Natural killer cell treated with Interleukin-12 subunit alpha and Interleukin-12 subunit beta and Interleukin-15 and Interleukin-18, amount 100 ng/mL, for 72 hours (primary cell): ENCODE measurements around the gene PLCG2. TPM values are rescaled to one million over a fixed set of nuclear protein-coding genes. Genes with fewer than 3 reads are reported as not detected.
"Not testable (repeated sequence)": the region's sequence is repeated elsewhere in the genome, so short reads cannot be mapped to it uniquely, and the experiment has no call there.

Experiments
- ATAC-seq, 2 donors: fragments of 150-1000 bp; cut with Tn5 transposase in 1 of 2; sonication (Bioruptor Pico), chemical (Tn5 transposase) in 1 of 2; 2 replicates each; pipeline ENCODE4 v1.10.0; 2021
- DNase-seq: peaks from one replicate; pipeline ENCODE4 v3.0.0; 2022; ENCODE audit warnings: low spot score
- H3K27ac Mint-ChIP-seq, 2 donors: 1 replicate in 1 of 2; 2 replicates in 1 of 2; pipeline ENCODE4 v1.8.0; 2022; ENCODE audit warnings: mixed read lengths in 2 of 2, mild to moderate bottlenecking in 1 of 2, moderate library complexity in 1 of 2
- H3K27me3 Mint-ChIP-seq, 2 donors: 1 replicate in 1 of 2; 2 replicates in 1 of 2; pipeline ENCODE4 v1.8.0; 2022; ENCODE audit warnings: mixed read lengths in 2 of 2
- H3K36me3 Mint-ChIP-seq: one replicate; pipeline ENCODE4 v1.8.0; 2022; ENCODE audit warnings: mixed read lengths
- H3K4me1 Mint-ChIP-seq, 2 donors: 1 replicate in 1 of 2; 2 replicates in 1 of 2; pipeline ENCODE4 v1.8.0; 2022; ENCODE audit warnings: low read depth in 2 of 2, mixed read lengths in 2 of 2, mild to moderate bottlenecking in 1 of 2
- H3K4me3 Mint-ChIP-seq: one replicate; pipeline ENCODE4 v1.8.0; 2022; ENCODE audit warnings: mixed read lengths
- H3K9me3 Mint-ChIP-seq: 2 replicates; pipeline ENCODE4 v1.8.0; 2022; ENCODE audit warnings: mixed read lengths
- total RNA-seq, 2 donors: library from RNA; stranded (reverse); gene quantifications; one replicate each; pipeline ENCODE4 v1.2.3, GENCODE V29; 2022

Gene PLCG2
- total RNA-seq, 2 donors from 2014 or later, result 73.4 to 101 TPM

DNA sequence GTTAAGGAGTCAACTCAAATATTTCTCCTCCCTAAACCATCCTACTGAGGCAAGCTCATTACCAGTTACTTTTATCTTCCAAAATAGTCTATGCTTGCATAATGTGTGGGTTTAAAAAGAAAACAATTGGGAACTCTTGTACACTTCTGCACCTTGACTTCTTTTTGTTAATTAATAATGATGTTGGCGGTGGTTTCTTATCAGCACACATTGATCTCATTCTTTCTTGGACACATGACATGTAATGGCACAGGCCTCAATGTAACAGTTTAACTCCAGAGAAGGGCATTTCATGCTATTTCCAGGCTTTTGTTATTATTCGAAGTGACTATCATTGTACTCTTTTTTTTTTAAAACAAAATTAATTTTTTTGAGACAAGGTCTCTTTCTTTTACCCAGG is 7.8 kb downstream of the PLCG2 start:
- Mint-ChIP-seq H3K4me1 (peaks cover 51 to 57% of the 10 kb centered on the region in 2 donors), H3K27me3 (no peaks in the 10 kb centered on the region), H3K9me3 (no peaks in the 10 kb centered on the region), H3K27ac (no peak overlapping the region), H3K4me3 (no peak overlapping the region), H3K36me3 (peaks cover 4% of the 10 kb centered on the region)
- no peak for ATAC-seq
- DNase-seq, result no peak

DNA sequence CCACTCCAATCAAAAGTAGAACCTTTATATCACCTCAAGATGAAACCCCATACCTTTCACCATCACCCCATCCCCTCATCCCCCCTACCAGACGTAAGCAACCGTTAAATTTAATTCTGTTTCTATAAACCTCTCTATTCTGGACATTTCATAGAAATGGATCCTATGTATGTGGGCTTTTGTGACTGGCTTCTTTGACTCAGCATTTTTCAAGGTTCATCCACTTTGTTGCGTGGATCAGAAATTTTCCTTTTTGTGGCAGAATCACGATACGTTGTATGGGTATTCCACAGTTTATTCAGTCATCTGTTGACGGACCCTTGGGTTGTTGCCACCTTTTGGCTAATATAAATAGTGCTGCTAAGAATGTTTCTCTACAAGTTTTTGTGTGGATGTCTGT is 8.6 kb downstream of the PLCG2 start:
- Mint-ChIP-seq H3K36me3 (peaks cover 4% of the 10 kb centered on the region), H3K9me3 (no peaks in the 10 kb centered on the region), H3K4me1 (peaks cover 46 to 61% of the 10 kb centered on the region in 2 donors), H3K4me3 (no peak overlapping the region), H3K27me3 (no peaks in the 10 kb centered on the region), H3K27ac (no peak overlapping the region)
- DNase-seq, result no peak
- ATAC-seq, result no peak

DNA sequence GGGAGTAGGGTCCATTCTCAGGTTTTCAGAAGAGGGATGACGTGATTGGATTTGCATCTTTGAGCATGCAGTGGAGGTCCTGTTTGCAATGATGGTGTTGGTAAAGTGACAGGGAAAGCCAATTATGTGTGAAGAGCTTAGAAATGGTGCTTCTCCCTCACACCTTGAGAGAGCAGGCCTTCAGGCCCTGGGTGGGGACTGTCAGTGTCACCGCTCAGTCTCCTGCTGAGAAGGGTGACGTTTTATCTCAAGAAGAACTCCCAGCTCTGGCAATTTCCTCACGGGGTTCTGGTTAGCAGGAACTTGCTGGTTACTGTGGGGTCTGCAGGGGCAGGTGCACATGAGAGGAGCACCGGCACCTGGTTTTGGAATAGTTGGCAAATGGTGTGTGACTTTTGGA is 11.2 kb downstream of the PLCG2 start:
- Mint-ChIP-seq H3K27me3 (no peaks in the 10 kb centered on the region), H3K9me3 (no peaks in the 10 kb centered on the region), H3K27ac (peak overlapping the region in 1 of 2 donors; percentile 14), H3K4me3 (peak overlapping the region; percentile 30), H3K4me1 (peaks cover 44 to 54% of the 10 kb centered on the region in 2 donors), H3K36me3 (peaks cover 4% of the 10 kb centered on the region)
- no peak for ATAC-seq
- no peak for DNase-seq

DNA sequence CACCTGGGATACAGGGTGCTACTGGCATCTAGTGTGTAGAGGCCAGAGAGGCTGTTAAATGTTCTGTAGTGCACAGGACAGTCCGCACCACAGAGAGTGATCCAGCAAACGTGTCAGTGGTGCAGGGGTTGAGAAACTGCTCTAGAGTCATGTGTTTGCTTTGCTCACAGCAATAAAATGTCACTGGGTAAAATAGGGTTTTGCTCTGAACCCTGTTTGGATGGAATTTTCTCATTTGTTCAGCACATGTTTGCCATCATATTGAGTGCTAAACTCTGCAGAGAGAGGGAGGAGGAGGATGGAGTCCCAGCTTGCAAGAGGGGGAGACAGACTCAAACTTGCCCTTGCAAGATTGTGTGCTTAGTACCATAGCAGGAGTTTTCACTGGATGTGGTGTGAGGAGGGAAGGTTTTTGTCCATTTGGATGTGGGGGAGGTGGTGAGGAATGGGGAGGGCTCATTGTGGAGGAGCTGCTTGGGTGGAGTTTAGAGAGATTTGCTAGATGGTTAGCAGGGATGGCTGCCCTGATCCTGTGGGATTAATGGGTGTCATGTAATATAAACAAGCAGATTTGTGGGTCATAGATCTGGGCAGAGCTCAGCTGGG is 11.8 kb downstream of the PLCG2 start:
- H3K4me1 Mint-ChIP-seq, result peaks cover 42 to 50% of the 10 kb centered on the region in 2 donors
- H3K27me3 Mint-ChIP-seq, result no peaks in the 10 kb centered on the region
- peak overlapping the region; percentile 6 for H3K4me3 Mint-ChIP-seq
- ATAC-seq (peak in 1 of 2 donors; percentile 57), DNase-seq (no peak)
- peak overlapping the region; percentile 24 to 49 for H3K27ac Mint-ChIP-seq
- no peaks in the 10 kb centered on the region for H3K9me3 Mint-ChIP-seq
- peaks cover 4% of the 10 kb centered on the region for H3K36me3 Mint-ChIP-seq

DNA sequence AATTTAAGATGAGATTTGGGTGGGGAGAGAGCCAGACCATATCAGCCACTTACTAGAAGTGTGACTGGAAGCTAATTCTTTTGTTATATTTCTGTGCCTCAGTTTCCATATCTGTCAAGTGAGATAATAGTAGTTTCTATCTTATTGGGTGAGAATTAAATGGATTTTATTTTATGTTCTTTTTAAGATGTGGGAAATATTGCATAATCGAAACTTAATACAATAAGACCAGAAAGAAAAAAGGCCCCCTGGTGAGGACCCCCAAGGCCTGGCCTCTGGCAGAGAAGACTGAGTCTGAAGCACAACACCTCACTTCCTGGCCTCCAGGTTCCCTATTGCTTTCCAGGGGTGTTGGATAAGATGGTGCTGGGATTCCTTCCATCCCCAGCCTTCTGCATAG is 13.7 kb downstream of the PLCG2 start:
- no peaks in the 10 kb centered on the region for H3K9me3 Mint-ChIP-seq
- no peak for ATAC-seq
- H3K36me3 Mint-ChIP-seq, result peaks cover 4% of the 10 kb centered on the region
- H3K4me3 Mint-ChIP-seq, result no peak overlapping the region
- DNase-seq, result no peak
- H3K27ac Mint-ChIP-seq, result peak overlapping the region in 1 of 2 donors; percentile 30
- H3K4me1 Mint-ChIP-seq, result peaks cover 56 to 64% of the 10 kb centered on the region in 2 donors
- H3K27me3 Mint-ChIP-seq, result no peaks in the 10 kb centered on the region

DNA sequence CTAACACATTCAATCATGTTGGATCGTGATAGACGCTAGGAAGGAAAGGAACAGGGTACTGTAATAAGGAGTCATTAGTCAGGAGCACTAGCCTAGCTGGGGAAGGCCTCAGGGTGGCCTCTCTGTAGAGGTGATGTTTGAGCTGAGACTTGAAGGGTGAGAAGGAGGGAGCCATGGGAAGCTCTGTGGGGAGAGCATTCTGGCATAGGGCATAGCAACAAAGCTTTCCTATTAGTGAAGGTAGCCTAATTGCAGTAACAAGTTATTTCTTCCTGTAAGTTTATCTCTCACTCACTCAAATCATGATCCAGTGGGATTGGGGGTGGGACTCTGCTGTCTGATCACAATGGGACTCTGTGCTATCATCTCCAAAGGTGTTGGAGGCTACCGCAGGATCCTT is 16.1 kb downstream of the PLCG2 start:
- DNase-seq (no peak), ATAC-seq (no peak)
- Mint-ChIP-seq H3K27me3 (no peaks in the 10 kb centered on the region), H3K36me3 (peaks cover 4% of the 10 kb centered on the region), H3K9me3 (no peaks in the 10 kb centered on the region), H3K4me3 (peak overlapping the region; percentile 0), H3K27ac (peak overlapping the region; percentile 10 to 96), H3K4me1 (peaks cover 63 to 65% of the 10 kb centered on the region in 2 donors)

DNA sequence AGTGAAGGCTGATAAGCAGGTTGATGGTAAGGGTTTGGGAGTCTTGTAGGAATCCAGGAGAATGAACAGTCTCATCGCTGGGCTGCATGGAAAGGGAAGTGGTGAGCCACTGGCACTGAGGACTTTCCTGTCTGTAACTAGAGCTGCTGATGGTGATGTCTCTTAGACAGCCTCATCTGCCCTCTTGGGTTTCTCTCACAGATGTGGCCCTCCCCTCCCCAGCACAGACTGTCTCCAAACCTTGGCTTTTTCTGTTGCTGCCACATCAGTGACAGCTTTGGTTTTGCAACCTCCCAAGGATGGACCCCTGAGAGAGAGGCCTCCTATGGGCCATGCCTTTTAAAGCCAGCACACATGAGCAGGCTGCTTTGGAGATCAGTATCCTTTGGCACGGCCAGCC is 16.9 kb downstream of the PLCG2 start:
- Mint-ChIP-seq H3K27me3 (no peaks in the 10 kb centered on the region), H3K27ac (peak overlapping the region; percentile 96 to 98), H3K4me3 (peak overlapping the region; percentile 81), H3K4me1 (peaks cover 57 to 60% of the 10 kb centered on the region in 2 donors), H3K36me3 (peaks cover 1% of the 10 kb centered on the region), H3K9me3 (no peaks in the 10 kb centered on the region)
- ATAC-seq (no peak), DNase-seq (no peak)

DNA sequence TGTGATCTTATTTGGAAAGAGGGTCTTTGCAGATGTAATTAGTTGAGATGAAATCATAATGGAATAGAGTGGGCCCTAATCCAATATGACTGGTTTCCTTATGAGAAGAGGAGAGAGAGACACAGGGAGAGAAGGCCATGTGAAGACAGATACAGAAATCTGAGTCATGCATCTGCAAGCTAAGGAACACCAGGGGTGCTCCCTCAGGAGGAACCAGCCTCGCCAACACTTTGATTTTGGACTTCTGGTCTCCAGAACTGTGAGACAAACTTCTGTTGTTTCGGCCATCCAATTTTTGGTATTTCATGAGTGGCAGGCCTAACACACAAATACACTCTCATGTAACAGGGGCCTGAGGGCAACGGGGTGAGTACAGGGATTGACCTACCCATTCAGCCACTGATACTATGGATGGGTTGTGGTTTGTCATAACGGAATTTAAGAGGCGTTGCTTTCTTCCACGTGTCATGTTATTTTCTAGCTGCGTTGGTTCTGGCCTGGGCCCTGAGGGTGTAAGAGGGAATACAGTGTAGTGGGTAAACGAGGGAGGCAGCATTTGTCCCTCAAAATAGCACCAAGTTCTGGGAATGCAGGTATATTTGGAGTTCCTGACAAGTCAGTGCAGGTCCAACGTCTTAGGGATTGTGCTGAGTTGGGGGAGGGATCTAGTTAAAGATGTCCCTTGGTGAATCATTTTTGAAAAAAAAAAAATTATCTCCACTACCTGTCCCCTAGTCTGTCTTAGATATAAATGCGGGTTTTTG is 17.7 kb downstream of the PLCG2 start:
- H3K4me3 Mint-ChIP-seq, result peak overlapping the region; percentile 81
- ATAC-seq (no peak), DNase-seq (no peak)
- H3K27ac Mint-ChIP-seq, result peak overlapping the region; percentile 96 to 98
- no peaks in the 10 kb centered on the region for H3K9me3 Mint-ChIP-seq
- peaks cover 54 to 56% of the 10 kb centered on the region in 2 donors for H3K4me1 Mint-ChIP-seq
- no peaks in the 10 kb centered on the region for H3K27me3 Mint-ChIP-seq
- no peaks in the 10 kb centered on the region for H3K36me3 Mint-ChIP-seq

DNA sequence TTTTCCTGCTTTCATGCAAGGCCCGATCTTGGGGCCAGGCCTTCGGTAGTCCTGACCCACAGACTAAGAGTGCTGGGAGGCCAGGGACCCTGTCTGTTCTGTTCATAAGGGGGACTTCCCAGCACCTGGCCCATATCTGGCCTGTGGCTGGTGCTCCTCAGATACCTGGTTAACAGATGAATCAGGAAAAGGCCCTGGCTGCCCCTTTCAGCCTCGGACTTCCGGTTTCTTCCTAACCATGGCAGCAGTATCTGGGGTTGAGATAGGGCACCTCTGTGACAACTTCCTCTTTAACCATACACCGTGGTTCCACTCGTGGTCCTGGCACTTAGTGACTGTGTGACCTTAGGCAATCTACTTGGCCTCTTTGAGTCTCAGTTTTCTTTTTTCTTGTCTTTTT is 18.4 kb downstream of the PLCG2 start:
- ATAC-seq (peak; percentile 80 to 91), DNase-seq (peak; percentile 77)
- H3K36me3 Mint-ChIP-seq, result no peaks in the 10 kb centered on the region
- peak overlapping the region; percentile 81 for H3K4me3 Mint-ChIP-seq
- H3K4me1 Mint-ChIP-seq, result peaks cover 54 to 58% of the 10 kb centered on the region in 2 donors
- peak overlapping the region; percentile 96 to 98 for H3K27ac Mint-ChIP-seq
- H3K9me3 Mint-ChIP-seq, result no peaks in the 10 kb centered on the region
- H3K27me3 Mint-ChIP-seq, result no peaks in the 10 kb centered on the region

DNA sequence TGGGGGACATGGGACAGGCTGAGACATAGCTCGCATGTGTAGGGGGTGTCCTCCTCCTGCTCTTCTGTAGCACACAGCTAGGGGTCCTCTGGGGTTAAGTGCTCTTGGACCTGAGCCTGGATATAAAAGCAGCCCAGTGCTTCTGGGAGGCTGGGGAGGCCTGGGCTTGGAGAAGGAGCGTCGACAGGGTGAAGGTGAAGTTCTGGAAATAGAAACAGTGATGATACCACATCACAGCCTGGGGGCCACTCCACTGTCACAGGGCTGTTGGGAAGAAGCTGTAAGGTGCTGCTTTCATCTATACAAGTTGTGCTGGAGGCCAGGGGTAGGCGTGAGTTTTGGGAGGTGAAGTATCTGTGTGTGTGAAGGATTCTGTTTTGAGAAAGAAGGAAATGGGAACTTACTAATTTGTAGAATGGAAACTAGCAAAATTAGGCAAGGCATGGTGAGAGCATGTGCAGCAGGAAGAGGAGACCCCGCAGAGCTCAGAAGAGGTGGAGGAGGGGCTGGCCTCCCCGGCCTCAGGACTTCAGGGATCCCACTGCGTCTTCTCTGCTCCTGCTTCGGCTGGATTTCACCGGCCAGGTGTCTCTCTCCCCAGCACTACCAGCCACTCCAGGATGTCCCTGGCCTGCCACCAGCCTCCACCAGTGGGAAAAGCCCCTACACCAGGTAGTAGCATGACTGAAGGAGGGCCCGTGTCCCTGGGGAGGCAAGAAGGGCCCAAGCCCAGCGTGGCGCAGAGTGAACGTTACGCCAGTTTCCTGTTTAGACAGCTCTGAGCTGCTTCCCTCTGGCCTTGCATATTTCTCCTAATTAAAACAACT is 19.4 kb downstream of the PLCG2 start:
- DNase-seq (peak; percentile 67), ATAC-seq (peak; percentile 77 to 80)
- Mint-ChIP-seq H3K9me3 (no peaks in the 10 kb centered on the region), H3K27ac (peak overlapping the region; percentile 96 to 98), H3K4me3 (peak overlapping the region; percentile 81), H3K4me1 (peaks cover 53 to 69% of the 10 kb centered on the region in 2 donors), H3K27me3 (no peaks in the 10 kb centered on the region), H3K36me3 (peaks cover 7% of the 10 kb centered on the region)

DNA sequence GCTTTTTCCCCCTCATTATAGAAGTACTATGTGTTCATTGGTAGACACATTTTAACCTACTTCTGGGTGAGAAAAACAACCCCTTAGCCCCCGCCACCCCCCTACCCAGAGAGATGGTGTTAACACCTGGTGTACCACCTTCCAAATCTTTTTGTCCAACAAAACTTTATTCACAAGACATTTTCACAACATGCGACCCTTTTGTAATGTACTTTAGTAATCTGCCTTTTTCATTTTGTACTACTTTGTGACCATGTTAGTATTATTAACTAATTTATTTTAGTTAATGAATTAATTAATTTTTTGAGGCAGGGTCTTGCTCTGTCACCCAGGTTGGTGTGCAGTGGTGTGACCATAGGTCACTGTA is 20.0 kb downstream of the PLCG2 start:
- no peaks in the 10 kb centered on the region for H3K9me3 Mint-ChIP-seq
- peaks cover 57 to 75% of the 10 kb centered on the region in 2 donors for H3K4me1 Mint-ChIP-seq
- H3K27me3 Mint-ChIP-seq, result no peaks in the 10 kb centered on the region
- DNase-seq (no peak), ATAC-seq (no peak)
- H3K4me3 Mint-ChIP-seq, result peak overlapping the region; percentile 81
- H3K27ac Mint-ChIP-seq, result peak overlapping the region; percentile 96 to 98
- peaks cover 13% of the 10 kb centered on the region for H3K36me3 Mint-ChIP-seq

DNA sequence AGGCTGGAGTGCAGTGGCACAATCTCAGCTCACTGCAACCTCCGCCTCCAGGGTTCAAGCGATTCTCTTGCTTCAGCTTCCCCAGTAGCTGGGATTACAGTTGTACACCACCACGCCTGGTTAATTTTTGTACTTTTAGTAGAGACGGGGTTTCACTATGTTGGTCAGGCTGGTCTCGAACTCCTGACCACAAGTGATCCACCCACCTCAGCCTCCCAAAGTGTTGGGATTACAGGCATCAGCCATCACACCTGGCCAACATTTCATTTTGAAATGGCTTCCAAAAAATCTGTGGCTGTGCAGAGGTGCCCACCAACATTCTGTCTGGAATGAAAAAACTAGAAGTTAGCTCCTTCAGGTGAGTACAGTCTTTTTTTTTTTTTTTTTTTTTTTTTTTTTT is 22.6 kb downstream of the PLCG2 start:
- peaks cover 59 to 74% of the 10 kb centered on the region in 2 donors for H3K4me1 Mint-ChIP-seq
- not testable (repeated sequence) for H3K27me3 Mint-ChIP-seq

DNA sequence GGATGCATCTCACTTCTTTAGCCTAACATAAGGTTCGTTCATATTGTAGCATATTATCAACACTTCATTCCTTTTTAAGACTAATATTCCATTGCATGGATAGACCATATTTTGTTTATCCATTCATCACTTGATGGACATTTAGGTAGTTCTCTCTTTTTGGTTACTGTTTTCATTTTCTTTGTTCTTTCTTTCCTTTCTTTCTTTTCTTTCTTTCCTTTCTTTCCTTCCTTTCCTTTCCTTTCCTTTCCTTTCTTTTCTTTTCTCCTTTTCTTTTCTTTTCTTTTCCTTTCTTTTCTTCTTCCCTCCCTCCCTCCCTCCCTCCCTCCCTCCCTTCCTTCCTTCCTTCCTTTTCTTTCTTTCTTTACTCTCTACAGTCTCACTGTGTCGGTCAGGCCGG is 24.2 kb downstream of the PLCG2 start:
- Mint-ChIP-seq H3K4me3 (no peak overlapping the region), H3K27ac (peak overlapping the region; percentile 44 to 54), H3K36me3 (peaks cover 16% of the 10 kb centered on the region), H3K27me3 (no peaks in the 10 kb centered on the region), H3K4me1 (peaks cover 59 to 73% of the 10 kb centered on the region in 2 donors), H3K9me3 (no peaks in the 10 kb centered on the region)
- DNase-seq (no peak), ATAC-seq (no peak)

More for the DNA sequence above, 22.6 kb downstream of the PLCG2 start:
- not testable (repeated sequence) for DNase-seq, ATAC-seq, H3K9me3 Mint-ChIP-seq, H3K4me3 Mint-ChIP-seq, H3K27ac Mint-ChIP-seq
- peaks cover 16% of the 10 kb centered on the region for H3K36me3 Mint-ChIP-seq
